CD4-positive, alpha-beta T cell (primary cell): ENCODE results near the gene NDRG4. TPM values are rescaled to one million over a fixed set of nuclear protein-coding genes. Genes with fewer than 3 reads are reported as not detected.

Source experiments
- ATAC-seq: fragments of 200-7000 bp; cut with Tn5 transposase; one replicate; pipeline ENCODE4 v1.10.0; 2022; ENCODE audit warnings: mild to moderate bottlenecking; ENCODE audit not compliant: poor library complexity
- CTCF ChIA-PET: fragments of 350-600 bp; sonication (Branson Sonifier 250); formaldehyde crosslinking; loops from one replicate; lab custom pipeline; 2021; ENCODE audit warnings: antibody characterized with exemption, inconsistent platforms; lab: Charles Lee
- POLR2A ChIA-PET: fragments of 350-600 bp; sonication (Branson Sonifier 250); formaldehyde crosslinking; loops from one replicate; lab custom pipeline; 2021; ENCODE audit warnings: antibody characterized with exemption, inconsistent platforms; lab: Charles Lee
- DNase-seq, 14 experiments: peaks; one replicate each; pipeline ENCODE4 v3.0.0-alpha.2; 2013 to 2020; ENCODE audit warnings: mixed read lengths in 2 of 14
- H3K27ac ChIP-seq, 2 donors: one replicate each; pipeline versions ENCODE4 v1.5.1 to v1.7.0; 2013; ENCODE audit warnings: low read length in 2 of 2, low read depth in 1 of 2, mild to moderate bottlenecking in 1 of 2
- H3K27me3 ChIP-seq, 2 experiments: 1 replicate in 1 of 2; 2 replicates in 1 of 2; pipeline versions ENCODE4 v1.6.1 to v1.7.0; 2013; ENCODE audit warnings: low read length in 2 of 2, control low read depth in 1 of 2, mild to moderate bottlenecking in 1 of 2, moderate library complexity in 1 of 2; ENCODE audit not compliant: insufficient read depth in 2 of 2, control insufficient read depth in 1 of 2
- H3K36me3 ChIP-seq: one replicate; pipeline ENCODE4 v1.6.1; 2013; ENCODE audit warnings: low read length, control low read depth; ENCODE audit not compliant: insufficient read depth
- H3K4me1 ChIP-seq: one replicate; pipeline ENCODE4 v1.6.1; 2013; ENCODE audit warnings: low read length, control low read depth; ENCODE audit not compliant: insufficient read depth
- H3K4me3 ChIP-seq: one replicate; pipeline ENCODE4 v1.5.1; 2013; ENCODE audit warnings: mild to moderate bottlenecking, low read length, moderate library complexity
- H3K9me3 ChIP-seq, 2 experiments: 1 replicate in 1 of 2; 2 replicates in 1 of 2; pipeline versions ENCODE4 v1.6.1 to v1.7.0; 2013; ENCODE audit warnings: low read length in 2 of 2, mild to moderate bottlenecking in 2 of 2, control low read depth in 1 of 2, moderate library complexity in 1 of 2; ENCODE audit not compliant: control insufficient read depth in 1 of 2, insufficient read depth in 1 of 2
- H3K27ac Mint-ChIP-seq: one replicate; pipeline ENCODE4 v1.8.0; 2020; ENCODE audit warnings: mixed read lengths
- H3K27me3 Mint-ChIP-seq: one replicate; pipeline ENCODE4 v1.8.0; 2021; ENCODE audit warnings: mixed read lengths
- H3K36me3 Mint-ChIP-seq: one replicate; pipeline ENCODE4 v1.8.0; 2021; ENCODE audit warnings: low read depth, mixed read lengths
- H3K4me1 Mint-ChIP-seq: one replicate; pipeline ENCODE4 v1.8.0; 2021; ENCODE audit warnings: low read depth, mixed read lengths
- H3K4me3 Mint-ChIP-seq: one replicate; pipeline ENCODE4 v1.8.0; 2020; ENCODE audit warnings: mild to moderate bottlenecking, mixed read lengths
- H3K9me3 Mint-ChIP-seq: one replicate; pipeline ENCODE4 v1.8.0; 2020; ENCODE audit warnings: mixed read lengths
- CTCF ChIP-seq: fragments of 200-600 bp; IDR thresholded peaks from one replicate; pipeline ENCODE4 v1.8.0; 2022; ENCODE audit warnings: antibody characterized with exemption, mild to moderate bottlenecking
- intact Hi-C, 2 experiments: fragments of 100-400 bp; cut with DNase I in 1 of 2; cut with micrococcal nuclease in 1 of 2; formaldehyde crosslinking; loops; one replicate each; pipeline versions ENCODE4 v1.15.1 to v1.9.0; 2023 to 2025; cut with DNase I, micrococcal nuclease
- total RNA-seq, 174 experiments: library from RNA in 2 of 174; stranded (reverse) in 2 of 174; gene quantifications; one replicate each; pipeline ENCODE4 v1.2.3 and lab custom pipeline; 2021 to 2026

NDRG4 gene
- total RNA-seq, 2 experiments from 2014 or later, result 2.8 to 3.2 TPM

DNA sequence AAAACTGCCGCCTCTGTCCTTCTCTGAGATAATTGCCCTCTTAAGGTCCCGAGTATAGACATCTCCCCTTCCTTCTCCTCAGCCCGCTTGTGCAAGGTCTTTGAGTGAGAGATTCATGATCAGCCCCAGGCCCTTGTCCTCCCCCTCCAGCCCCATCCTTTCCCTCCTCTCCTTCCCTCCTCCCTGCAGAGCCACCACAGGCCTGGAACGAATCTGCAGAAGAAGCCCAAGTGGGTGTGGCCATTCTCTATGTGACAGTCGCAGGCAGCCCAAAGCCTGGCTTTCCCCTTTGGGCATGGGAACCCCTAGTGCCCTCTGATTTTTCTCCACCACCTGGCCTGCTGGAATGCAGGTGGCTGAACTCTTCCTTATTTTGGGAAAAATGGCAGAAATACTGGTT lies 7.2 kb upstream of the NDRG4 start:
- no peak overlapping the region for H3K27ac Mint-ChIP-seq
- Histone ChIP-seq H3K4me1 (peaks cover 11% of the 10 kb centered on the region), H3K27me3 (no peaks in the 10 kb centered on the region), H3K9me3 (no peaks in the 10 kb centered on the region), H3K27ac (no peak overlapping the region), H3K36me3 (no peaks in the 10 kb centered on the region), H3K4me3 (no peak overlapping the region)
- ChIA-PET POLR2A (no interaction called here), CTCF (no interaction called here)
- intact Hi-C loops, result no loop called here
- DNase-seq (peak in 1 of 14 experiments; percentile 1), ATAC-seq (no peak)
- no peak overlapping the region for H3K4me3 Mint-ChIP-seq
- no peaks in the 10 kb centered on the region for H3K36me3 Mint-ChIP-seq
- TF ChIP-seq CTCF, result no peak
- H3K4me1 Mint-ChIP-seq, result peaks cover 7% of the 10 kb centered on the region
- H3K9me3 Mint-ChIP-seq, result no peaks in the 10 kb centered on the region
- peaks cover 5% of the 10 kb centered on the region for H3K27me3 Mint-ChIP-seq

- no peaks in the 10 kb centered on the region for H3K36me3 ChIP-seq
- POLR2A ChIA-PET, result no interaction called here
- Mint-ChIP-seq H3K4me1 (peaks cover 7% of the 10 kb centered on the region), H3K4me3 (no peak overlapping the region), H3K27me3 (peaks cover 5% of the 10 kb centered on the region), H3K36me3 (no peaks in the 10 kb centered on the region), H3K9me3 (no peaks in the 10 kb centered on the region), H3K27ac (no peak overlapping the region)
- DNase-seq (peak in 1 of 14 experiments; percentile 23), ATAC-seq (no peak)
- no peaks in the 10 kb centered on the region for H3K27me3 ChIP-seq
- intact Hi-C loops, result no loop called here
- H3K9me3 ChIP-seq, result no peaks in the 10 kb centered on the region
- TF ChIP-seq CTCF, result no peak
- peaks cover 8% of the 10 kb centered on the region for H3K4me1 ChIP-seq
- CTCF ChIA-PET, result no interaction called here
- H3K4me3 ChIP-seq, result no peak overlapping the region
- no peak overlapping the region for H3K27ac ChIP-seq
Measured at GRCh38 chr16:58493756-58494431, 6.0 kb upstream of the NDRG4 start.

DNA sequence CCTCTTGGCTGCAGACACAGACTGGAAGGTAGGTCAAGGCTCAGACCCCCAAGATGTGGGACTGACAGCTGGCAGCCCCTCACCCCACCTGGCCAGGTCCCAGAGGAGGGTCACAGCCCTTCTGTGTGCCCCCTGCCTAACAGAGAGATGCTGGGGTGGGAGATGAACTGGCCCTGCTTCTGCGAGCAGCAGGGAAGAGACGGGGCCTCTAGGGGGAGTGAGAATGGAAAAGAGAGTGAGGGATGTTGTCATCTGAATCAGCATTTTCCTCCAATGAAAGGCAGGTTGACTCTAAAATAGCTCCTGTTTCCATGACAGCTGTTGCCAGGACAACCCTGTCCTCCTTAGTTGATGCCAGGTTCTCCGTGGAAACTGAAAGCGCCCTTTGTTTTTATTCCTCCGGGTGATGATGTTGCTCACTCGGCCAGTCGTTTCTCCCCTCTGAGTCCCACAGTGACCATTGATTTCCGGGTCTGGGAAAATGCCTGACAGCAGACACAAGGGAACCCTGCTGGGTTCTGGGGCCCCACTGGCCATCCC lies 4.9 kb upstream of the NDRG4 start:
- Histone ChIP-seq H3K9me3 (no peaks in the 10 kb centered on the region), H3K4me1 (peaks cover 10% of the 10 kb centered on the region), H3K27me3 (no peaks in the 10 kb centered on the region), H3K27ac (no peak overlapping the region), H3K36me3 (no peaks in the 10 kb centered on the region), H3K4me3 (no peak overlapping the region)
- H3K4me3 Mint-ChIP-seq, result peak overlapping the region; percentile 11
- ATAC-seq (peak; percentile 68), DNase-seq (peak in 10 of 14 experiments; percentile 24 to 83 (median 46))
- H3K4me1 Mint-ChIP-seq, result peaks cover 11% of the 10 kb centered on the region
- peaks cover 5% of the 10 kb centered on the region for H3K27me3 Mint-ChIP-seq
- CTCF ChIA-PET, result interaction anchor here (0.7 kb wide), 1 partner anchor 159 kb away, joined by 3 read pairs; no protein-coding TSS in a partner anchor
- no peaks in the 10 kb centered on the region for H3K9me3 Mint-ChIP-seq
- H3K36me3 Mint-ChIP-seq, result no peaks in the 10 kb centered on the region
- POLR2A ChIA-PET, result no interaction called here
- H3K27ac Mint-ChIP-seq, result peak overlapping the region; percentile 65
- TF ChIP-seq CTCF, result no peak
- intact Hi-C loops, result no loop called here
